A549 (cell line): ENCODE results near the gene CNOT1.
"Not testable (repeated sequence)": the region's sequence is repeated elsewhere in the genome, so short reads cannot be mapped to it uniquely, and the experiment has no call there.

Experiments used
- CBX2 ChIP-seq: fragments of 200-600 bp; sonication (generic); IDR thresholded peaks from 2 replicates; pipeline ENCODE4 v1.6.1; 2016; ENCODE audit warnings: low read depth, mild to moderate bottlenecking, borderline replicate concordance
- CEBPB ChIP-seq, 2 experiments: fragments of >200 bp in 1 of 2; sonication (Bioruptor Twin) in 1 of 2; formaldehyde crosslinking in 1 of 2; IDR thresholded peaks; 2 replicates each; pipeline ENCODE4 v1.6.1; 2012 to 2016
- CTCF ChIP-seq: fragments of >200 bp; sonication (Bioruptor Twin); formaldehyde crosslinking; IDR thresholded peaks from 3 replicates; pipeline ENCODE4 v1.5.1; 2016
- ELK1 ChIP-seq: fragments of 150-350 bp; IDR thresholded peaks from 2 replicates; pipeline ENCODE4 v1.6.1; 2014; ENCODE audit warnings: low read depth, mild to moderate bottlenecking, low read length
- HDAC2 ChIP-seq: fragments of 200-600 bp; sonication (generic); IDR thresholded peaks from 2 replicates; pipeline ENCODE4 v1.6.1; 2016
- MAZ ChIP-seq: fragments of 150-350 bp; IDR thresholded peaks from 2 replicates; pipeline ENCODE4 v1.6.1; 2014; ENCODE audit warnings: antibody characterized with exemption, low read depth, low read length, borderline replicate concordance
- POLR2A ChIP-seq: IDR thresholded peaks from 2 replicates; pipeline ENCODE4 v1.6.1; 2012; ENCODE audit warnings: mild to moderate bottlenecking, low read length
- REST ChIP-seq: fragments of 200-600 bp; sonication (generic); IDR thresholded peaks from 2 replicates; pipeline ENCODE4 v1.6.1; 2016; ENCODE audit warnings: antibody characterized with exemption, mild to moderate bottlenecking, moderate library complexity

- not testable (repeated sequence) for TF ChIP-seq CTCF; REST; HDAC2; MAZ; CEBPB (IDR thresholded peaks at IDR 0.05); ELK1; CBX2; POLR2A
These were observed 139.1 kb downstream of the CNOT1 start for GRCh38 chr16:58490539-58490938.
